ENCODE measurements around the gene RYR1. TPM values are rescaled to one million over a fixed set of nuclear protein-coding genes. Genes with fewer than 3 reads are reported as not detected.
"Not testable (repeated sequence)": the region's sequence is repeated elsewhere in the genome, so short reads cannot be mapped to it uniquely, and the experiment has no call there.

The RYR1 gene
- total RNA-seq, 4 donors from 2014 or later, result 0.82 to 1.6 (median 1.5) TPM

- Histone ChIP-seq H3K27ac (no peak overlapping the region), H3K27me3 (peaks cover 90% of the 10 kb centered on the region), H3K9me3 (no peaks in the 10 kb centered on the region), H3K4me1 (peaks cover 0 to 11% (median 7%) of the 10 kb centered on the region in 3 donors), H3K36me3 (no peaks in the 10 kb centered on the region), H3K4me3 (no peak overlapping the region)
- no peak for ATAC-seq
- 61 to 73% methylated on average over 5 to 6 of the region's 14 CpGs for WGBS, 2 donors (ENCODE audit: low coverage in 1 of 2)
- TF ChIP-seq CTCF (IDR thresholded peaks at IDR 0.05) (no peak), POLR2A (IDR thresholded peaks at IDR 0.05) (no peak), POLR2AphosphoS5 (IDR thresholded peaks at IDR 0.05) (no peak), EP300 (IDR thresholded peaks at IDR 0.05) (no peak)
Observed at GRCh38 chr19:38421856-38422255, 11.6 kb upstream of the RYR1 start.

- Histone ChIP-seq H3K9me3 (no peaks in the 10 kb centered on the region), H3K27ac (no peak overlapping the region), H3K27me3 (peaks cover 88% of the 10 kb centered on the region), H3K36me3 (no peaks in the 10 kb centered on the region), H3K4me3 (no peak overlapping the region), H3K4me1 (peaks cover 0 to 10% (median 7%) of the 10 kb centered on the region in 3 donors)
- no peak for TF ChIP-seq EP300 (IDR thresholded peaks at IDR 0.05)
- no peak for TF ChIP-seq POLR2A (IDR thresholded peaks at IDR 0.05)
- TF ChIP-seq POLR2AphosphoS5 (IDR thresholded peaks at IDR 0.05), result no peak
- no peak for TF ChIP-seq CTCF (IDR thresholded peaks at IDR 0.05)
- no peak for ATAC-seq
- WGBS, 2 donors (ENCODE audit: low coverage in 1 of 2), result 65 to 75% methylated on average over 2 of the region's 7 CpGs
Observed at GRCh38 chr19:38422438-38422837, 11.1 kb upstream of the RYR1 start.

GRCh38 chr19:38424272-38424671, 9.2 kb upstream of the RYR1 start:
- Histone ChIP-seq H3K27ac (no peak overlapping the region), H3K27me3 (peaks cover 74% of the 10 kb centered on the region), H3K9me3 (no peaks in the 10 kb centered on the region), H3K36me3 (no peaks in the 10 kb centered on the region), H3K4me1 (no peaks in the 10 kb centered on the region), H3K4me3 (no peak overlapping the region)
- no peak for ATAC-seq
- 95% methylated on average over 4 of the region's 5 CpGs; no CpG with 5 or more reads in 1 of the 2 donors for WGBS, 2 donors (ENCODE audit: low coverage in 1 of 2)
- no peak for TF ChIP-seq EP300 (IDR thresholded peaks at IDR 0.05)
- no peak for TF ChIP-seq CTCF (IDR thresholded peaks at IDR 0.05)
- TF ChIP-seq POLR2AphosphoS5 (IDR thresholded peaks at IDR 0.05), result no peak
- no peak for TF ChIP-seq POLR2A (IDR thresholded peaks at IDR 0.05)

- TF ChIP-seq POLR2AphosphoS5 (IDR thresholded peaks at IDR 0.05) (no peak), CTCF (IDR thresholded peaks at IDR 0.05) (no peak), POLR2A (IDR thresholded peaks at IDR 0.05) (no peak), EP300 (IDR thresholded peaks at IDR 0.05) (no peak)
- H3K36me3 ChIP-seq, result no peaks in the 10 kb centered on the region
- peak overlapping the region in 1 of 4 donors; percentile 13 for H3K27ac ChIP-seq
- WGBS, 2 donors (ENCODE audit: low coverage in 1 of 2), result 0 to 67% methylated on average over 1 to 4 of the region's 7 CpGs
- H3K27me3 ChIP-seq, result peaks cover 65% of the 10 kb centered on the region
- H3K4me1 ChIP-seq, result no peaks in the 10 kb centered on the region
- H3K4me3 ChIP-seq, result peak overlapping the region in 1 of 2 donors; percentile 36
- H3K9me3 ChIP-seq, result no peaks in the 10 kb centered on the region
- ATAC-seq, result no peak
Observed at GRCh38 chr19:38425222-38425809, 8.2 kb upstream of the RYR1 start.

- Histone ChIP-seq H3K4me1 (no peaks in the 10 kb centered on the region), H3K9me3 (no peaks in the 10 kb centered on the region), H3K36me3 (no peaks in the 10 kb centered on the region), H3K27ac (peak within 1 kb of the TSS in 1 of 4 donors; percentile 13), H3K4me3 (peak within 1 kb of the TSS in 1 of 2 donors; percentile 36), H3K27me3 (peaks cover 64% of the 10 kb centered on the region)
- WGBS, 2 donors (ENCODE audit: low coverage in 1 of 2), result 8 to 33% methylated on average over 10 of the region's 20 CpGs
- TF ChIP-seq CTCF (IDR thresholded peaks at IDR 0.05) (no peak), POLR2A (IDR thresholded peaks at IDR 0.05) (no peak), POLR2AphosphoS5 (IDR thresholded peaks at IDR 0.05) (no peak), EP300 (IDR thresholded peaks at IDR 0.05) (no peak)
- no peak for ATAC-seq
Observed at GRCh38 chr19:38425810-38426466, 7.6 kb upstream of the RYR1 start, which contains the start of gene RASGRP4. TSS of gene RASGRP4 (minus strand) at chr19:38426219. CDS start at chr19:38426091, 128 bp downstream.

GRCh38 chr19:38427035-38427677, 6.3 kb upstream of the RYR1 start:
- not testable (repeated sequence) for ATAC-seq, H3K4me1 ChIP-seq, H3K9me3 ChIP-seq, H3K27ac ChIP-seq, H3K4me3 ChIP-seq, H3K36me3 ChIP-seq
- peaks cover 62% of the 10 kb centered on the region for H3K27me3 ChIP-seq
- whole genome bisulfite sequencing, 2 donors (ENCODE audit: low coverage in 1 of 2), result 33 to 57% methylated on average over 7 to 9 of the region's 17 CpGs

Data from gastroesophageal sphincter (tissue), 4 donors.